NCI-H128 (cell line): ENCODE results near the gene ABCA8.
"Not testable (repeated sequence)": the region's sequence is repeated elsewhere in the genome, so short reads cannot be mapped to it uniquely, and the experiment has no call there.

Experiments
- DNase-seq: peaks from one replicate; lab custom pipeline; 2025; ENCODE audit not compliant: unreplicated experiment; lab: John Stamatoyannopoulos, UW

ABCA8 gene

DNA sequence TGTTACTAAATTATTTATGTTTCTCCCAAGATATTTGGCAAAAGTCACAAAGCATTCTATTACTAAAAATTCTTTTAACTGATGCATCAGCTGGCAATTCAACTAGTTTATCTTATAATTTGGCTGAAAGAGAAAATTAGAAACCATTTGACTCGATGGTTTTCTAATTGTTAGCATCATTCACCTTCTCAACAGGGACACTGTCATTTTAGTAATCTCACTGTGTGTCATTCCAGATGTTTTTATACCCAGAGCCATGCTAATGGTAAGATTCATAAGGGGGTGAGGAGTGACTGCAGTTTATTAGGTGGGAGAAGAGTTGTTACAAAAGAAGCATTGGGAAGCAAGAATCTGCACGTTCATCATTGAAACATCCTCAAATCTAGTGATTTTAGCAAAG lies 124.9 kb downstream of the ABCA8 start:
- no peak for DNase-seq

DNA sequence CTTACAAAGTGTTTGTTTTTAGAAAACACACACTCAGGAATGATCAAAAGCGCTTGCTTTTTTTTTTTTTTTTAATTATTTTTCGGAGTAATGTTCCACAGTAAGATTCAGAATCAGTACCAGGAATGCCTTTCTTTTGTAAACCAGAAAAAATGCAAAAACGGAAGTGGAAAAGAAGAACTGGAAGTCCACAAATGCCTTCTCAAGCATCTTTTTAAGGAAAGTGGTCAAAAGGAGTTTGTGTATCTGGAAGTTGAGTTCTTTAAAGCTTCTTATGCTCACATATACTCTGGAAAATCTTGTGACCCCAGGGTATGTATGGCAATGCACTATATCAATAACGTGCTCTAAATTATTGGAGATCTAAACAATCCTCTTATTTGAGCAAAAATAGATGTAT lies 126.0 kb downstream of the ABCA8 start:
- DNase-seq: no peak

DNA sequence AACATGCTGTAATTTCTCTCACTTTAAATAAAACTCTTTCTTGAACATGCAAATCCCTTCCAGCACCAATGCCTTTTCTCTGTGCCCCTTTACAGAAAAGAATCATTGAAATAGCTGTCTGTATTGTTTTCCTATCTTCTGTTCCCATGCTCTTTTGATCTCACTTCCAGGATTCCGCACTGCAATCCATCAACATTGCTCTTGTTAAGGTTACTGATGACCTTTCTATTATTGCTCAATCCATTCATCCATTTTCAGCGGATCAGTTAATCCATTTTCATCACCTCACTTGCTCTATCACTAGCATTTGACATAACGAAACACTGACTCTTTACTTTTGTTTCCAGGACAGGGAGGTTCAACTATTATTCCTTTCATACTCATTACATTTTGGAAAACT lies 130.5 kb downstream of the ABCA8 start:
- no peak for DNase-seq

DNA sequence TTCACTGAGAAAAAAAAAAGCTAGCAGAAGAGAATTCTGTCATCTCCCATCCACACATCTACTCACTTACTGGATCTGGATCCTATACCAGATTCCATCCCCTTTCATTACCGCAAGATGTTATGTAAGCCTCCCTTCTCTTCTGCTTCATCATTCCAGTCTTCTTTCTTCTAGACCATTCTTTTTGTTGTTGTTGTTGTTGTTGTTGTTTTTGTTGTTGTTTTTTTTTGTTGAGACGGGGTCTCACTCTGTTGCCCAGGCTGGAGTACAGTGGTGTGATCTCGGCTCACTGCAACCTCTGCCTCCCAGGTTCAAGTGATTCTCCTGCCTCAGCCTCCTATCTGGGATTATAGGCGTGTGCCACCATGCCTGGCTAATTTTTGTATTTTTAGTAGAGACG lies 131.0 kb downstream of the ABCA8 start:
- DNase-seq: not testable (repeated sequence)

DNA sequence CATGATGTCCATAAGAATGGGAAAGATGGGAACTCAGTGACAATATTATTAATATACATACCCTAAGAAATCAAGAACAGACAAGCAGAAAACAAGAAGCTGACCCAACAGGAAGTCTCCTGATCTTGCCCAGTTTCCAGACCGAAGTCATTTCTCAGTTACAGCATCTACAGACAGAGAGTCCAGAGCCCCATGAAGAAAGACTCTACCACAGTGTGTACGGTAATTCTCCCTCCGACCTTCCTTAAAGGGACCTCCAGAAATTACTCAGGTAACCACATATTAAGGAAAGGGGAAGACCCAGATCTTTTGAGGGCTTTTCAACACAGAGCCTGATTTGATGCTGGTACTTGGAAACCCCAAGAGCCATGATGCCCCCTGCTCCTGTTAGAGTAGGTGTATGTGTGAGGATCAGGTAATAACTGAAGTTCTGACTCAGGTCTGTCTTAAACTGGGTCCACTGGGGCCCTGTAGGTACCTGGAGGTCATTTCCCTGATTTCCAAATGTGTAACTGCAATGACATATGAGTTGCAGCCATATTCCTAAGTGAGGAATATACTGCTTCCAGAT lies 132.4 kb downstream of the ABCA8 start:
- DNase-seq: no peak

DNA sequence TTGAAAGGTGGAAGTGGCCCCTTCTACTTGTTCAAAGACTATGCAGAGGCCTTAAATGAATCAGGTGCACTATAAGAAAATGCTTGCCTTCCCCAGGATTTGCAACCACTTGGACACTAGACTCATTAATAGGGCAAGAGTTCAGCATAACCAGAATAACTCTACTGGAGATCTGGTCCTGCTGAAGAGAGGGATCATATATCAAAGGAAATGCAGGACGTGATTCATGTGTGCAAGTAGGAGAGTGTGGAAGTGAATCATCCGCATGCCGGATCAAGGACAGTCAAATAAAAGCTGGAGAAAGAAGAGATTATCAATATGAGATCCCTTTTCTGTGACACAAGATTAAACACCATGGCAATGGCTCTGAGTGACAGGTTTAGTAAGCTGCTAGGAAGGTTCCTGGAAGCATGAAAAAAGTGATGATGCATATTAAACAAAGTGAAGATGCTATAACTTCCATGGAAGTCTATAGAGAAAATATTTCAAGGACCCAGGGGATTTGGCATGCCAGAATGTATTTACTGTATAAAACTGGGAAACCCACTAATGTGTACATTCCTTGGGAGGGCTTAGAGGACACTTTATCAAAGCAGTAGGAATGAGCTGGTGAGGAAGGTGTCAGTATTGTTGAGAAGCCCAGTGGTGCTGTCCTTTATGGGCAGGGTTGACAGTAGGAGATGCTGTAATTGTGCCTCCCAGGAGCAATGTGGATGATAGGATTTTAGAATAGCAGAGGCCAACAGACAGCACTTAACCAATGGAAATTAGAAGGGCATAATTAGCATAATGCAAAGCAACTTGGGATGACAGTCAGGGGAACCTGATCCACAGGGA lies 133.1 kb downstream of the ABCA8 start:
- DNase-seq: no peak

DNA sequence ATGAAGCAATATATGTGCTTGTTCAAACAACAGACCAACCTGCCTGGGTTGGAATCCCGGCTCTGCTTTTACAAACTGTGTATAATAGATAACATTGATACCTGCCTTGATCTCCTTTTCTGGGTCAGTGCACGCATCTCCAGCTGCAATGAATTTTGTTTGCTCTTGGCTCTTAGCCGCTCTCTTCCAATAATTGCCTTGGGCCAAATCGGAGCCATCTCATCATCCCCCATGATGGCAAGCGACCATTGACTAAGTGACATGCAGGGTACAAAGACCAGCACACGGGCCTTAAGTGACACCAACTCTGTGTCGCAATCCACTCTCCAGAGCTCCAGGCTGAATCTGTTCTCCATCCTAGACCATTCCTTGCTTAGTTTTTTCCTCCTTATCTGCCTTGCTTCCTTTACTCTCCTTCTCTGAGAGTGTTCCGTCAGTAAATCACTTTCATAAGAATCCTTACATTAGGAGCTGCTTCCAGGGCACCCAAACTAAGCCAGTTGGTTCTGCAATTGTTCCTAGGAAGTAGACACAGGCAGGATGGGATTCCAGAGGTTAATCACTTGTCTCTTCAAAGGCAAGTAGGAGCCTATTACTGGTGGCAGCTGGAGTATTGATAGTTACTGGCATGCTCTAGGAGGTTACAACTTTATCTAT lies 134.2 kb downstream of the ABCA8 start:
- no peak for DNase-seq

DNA sequence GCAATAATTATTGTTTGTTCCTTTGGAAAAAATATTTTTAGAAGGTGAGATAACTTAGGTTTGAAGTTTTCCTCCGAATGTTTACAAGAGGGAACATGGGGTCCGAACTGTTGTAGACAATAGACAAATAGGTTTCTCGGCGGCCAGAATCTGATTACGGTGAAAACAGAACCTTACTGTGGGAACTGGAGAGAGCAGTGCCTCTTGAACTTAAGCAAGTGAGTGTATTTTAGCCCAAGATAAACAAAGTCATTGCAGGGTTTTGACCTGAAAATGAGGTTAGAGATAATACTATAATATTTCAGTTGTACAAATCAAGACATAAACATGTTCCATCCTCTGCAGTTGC lies 134.7 kb downstream of the ABCA8 start:
- no peak for DNase-seq

DNA sequence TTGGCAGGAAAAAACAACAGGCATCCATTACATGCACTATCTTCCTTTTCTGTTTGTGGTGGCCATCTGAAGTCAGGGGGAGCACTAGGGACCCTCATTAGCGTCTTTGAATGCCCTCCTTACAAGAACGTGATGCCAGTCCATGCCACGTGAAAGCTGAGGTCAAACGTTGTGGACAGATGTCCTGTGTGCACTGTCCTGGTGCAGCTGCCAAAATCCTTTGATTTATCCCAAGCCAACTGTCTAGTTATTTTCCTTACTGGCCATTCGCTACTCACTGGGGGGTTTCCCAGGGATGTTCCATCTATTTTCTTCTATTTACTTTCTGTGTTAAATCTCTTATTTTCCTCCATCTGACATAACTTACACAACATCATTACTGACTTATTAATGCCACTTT lies 135.7 kb downstream of the ABCA8 start:
- no peak for DNase-seq
